Neural cell (in vitro differentiated cells): ENCODE data around the gene AIPL1. TPM values are rescaled to one million over a fixed set of nuclear protein-coding genes. Genes with fewer than 3 reads are reported as not detected.

Experiments used
- H2AFZ ChIP-seq: fragments of 200-600, 300-800 bp; sonication (generic), shearing (Covaris generic); 2 replicates; pipeline ENCODE4 v1.6.0; 2014; ENCODE audit warnings: low read depth, mild to moderate bottlenecking, antibody characterized with exemption, low read length, moderate library complexity
- H3F3A ChIP-seq: fragments of 200-600 bp; shearing (Covaris generic); 2 replicates; pipeline ENCODE4 v1.6.1; 2016; ENCODE audit warnings: mild to moderate bottlenecking, moderate library complexity, mixed read lengths, antibody characterized with exemption, low read length; ENCODE audit not compliant: insufficient read depth, poor library complexity, severe bottlenecking
- H3K27ac ChIP-seq: fragments of 200-600, 300-800 bp; sonication (generic), shearing (Covaris generic); 2 replicates; pipeline ENCODE4 v1.5.1; 2014; ENCODE audit warnings: mild to moderate bottlenecking, low read length, moderate library complexity
- H3K27me3 ChIP-seq: fragments of 300-800, 200-600 bp; sonication (generic), shearing (Covaris generic); 2 replicates; pipeline ENCODE4 v1.6.0; 2014; ENCODE audit warnings: mild to moderate bottlenecking, low read depth, low read length, moderate library complexity; ENCODE audit not compliant: insufficient read depth
- H3K36me3 ChIP-seq: fragments of 300-800, 200-600 bp; sonication (generic), shearing (Covaris generic); 2 replicates; pipeline ENCODE4 v1.5.1; 2014; ENCODE audit warnings: mild to moderate bottlenecking, antibody characterized with exemption, low read length, moderate library complexity; ENCODE audit not compliant: insufficient read depth
- H3K4me2 ChIP-seq: fragments of 300-800, 200-600 bp; sonication (generic), shearing (Covaris generic); 2 replicates; pipeline ENCODE4 v1.6.0; 2014; ENCODE audit warnings: mild to moderate bottlenecking, low read length
- H3K4me3 ChIP-seq: fragments of 300-800, 200-600 bp; sonication (generic), shearing (Covaris generic); 2 replicates; pipeline ENCODE4 v1.5.1; 2014; ENCODE audit warnings: mild to moderate bottlenecking, low read length, moderate library complexity
- H3K79me2 ChIP-seq: fragments of 200-600 bp; shearing (Covaris generic); replicated peaks from 2 replicates; pipeline ENCODE4 v1.6.0; 2014; ENCODE audit warnings: mild to moderate bottlenecking, low read length, moderate library complexity; ENCODE audit not compliant: insufficient read depth
- H3K9ac ChIP-seq: fragments of 300-800, 200-600 bp; sonication (generic), shearing (Covaris generic); 2 replicates; pipeline ENCODE4 v1.6.1; 2016; ENCODE audit warnings: mild to moderate bottlenecking, low read length, mixed read lengths
- H3K9me2 ChIP-seq: fragments of 200-600 bp; shearing (Covaris generic); 2 replicates; pipeline ENCODE4 v1.6.1; 2016; ENCODE audit warnings: mild to moderate bottlenecking, low read length, mixed read lengths; ENCODE audit not compliant: insufficient read depth
- H3K9me3 ChIP-seq: fragments of 200-600, 300-800 bp; sonication (generic), shearing (Covaris generic); 2 replicates; pipeline ENCODE4 v1.6.1; 2016; ENCODE audit warnings: mild to moderate bottlenecking, mixed run types, low read length, moderate library complexity, mixed read lengths
- H4K20me1 ChIP-seq: fragments of 200-600 bp; shearing (Covaris generic); 2 replicates; pipeline ENCODE4 v1.6.1; 2016; ENCODE audit warnings: mild to moderate bottlenecking, mixed run types; ENCODE audit not compliant: insufficient read depth
- CTCF ChIP-seq: fragments of 450-650 bp; IDR thresholded peaks from 2 replicates; pipeline ENCODE4 v1.5.1; 2014; ENCODE audit warnings: antibody characterized with exemption, mild to moderate bottlenecking, moderate library complexity; ENCODE audit not compliant: poor library complexity, severe bottlenecking
- EP300 ChIP-seq: fragments of 450-650 bp; conservative IDR thresholded peaks from 2 replicates; pipeline ENCODE4 v1.6.1; 2014; ENCODE audit warnings: antibody characterized with exemption, mild to moderate bottlenecking, moderate library complexity; ENCODE audit not compliant: poor library complexity, severe bottlenecking
- EZH2 ChIP-seq: fragments of 200-600, 300-800 bp; shearing (Covaris generic), sonication (generic); IDR thresholded peaks from 2 replicates; pipeline ENCODE4 v1.6.1; 2014; ENCODE audit warnings: antibody characterized with exemption, low read length, borderline replicate concordance, mild to moderate bottlenecking; ENCODE audit not compliant: insufficient read depth, poor library complexity, severe bottlenecking
- MXI1 ChIP-seq: fragments of 450-650 bp; conservative IDR thresholded peaks from 2 replicates; pipeline ENCODE4 v1.6.1; 2014; ENCODE audit warnings: antibody characterized with exemption, mild to moderate bottlenecking; ENCODE audit not compliant: poor library complexity, severe bottlenecking
- POLR2AphosphoS5 ChIP-seq: IDR thresholded peaks from 2 replicates; pipeline ENCODE4 v1.6.1; 2012
- RAD21 ChIP-seq: fragments of 450-650 bp; conservative IDR thresholded peaks from 2 replicates; pipeline ENCODE4 v1.6.1; 2014; ENCODE audit warnings: antibody characterized with exemption, mild to moderate bottlenecking, moderate library complexity
- REST ChIP-seq: IDR thresholded peaks from 2 replicates; pipeline ENCODE4 v1.6.1; 2012; ENCODE audit warnings: borderline replicate concordance
- SMC3 ChIP-seq: fragments of 450-650 bp; conservative IDR thresholded peaks from 2 replicates; pipeline ENCODE4 v1.6.1; 2014; ENCODE audit warnings: antibody characterized with exemption, mild to moderate bottlenecking, moderate library complexity; ENCODE audit not compliant: poor library complexity
- TAF1 ChIP-seq: IDR thresholded peaks from 2 replicates; pipeline ENCODE4 v1.6.1; 2012; ENCODE audit warnings: low read depth
- polyA plus RNA-seq: library from polyadenylated mRNA; depleted of rRNA; stranded (reverse); fragments of >200 nt; gene quantifications from 2 replicates; pipeline ENCODE4 v1.2.3, GENCODE V29; 2014

Gene AIPL1
- polyA plus RNA-seq, 1 donor from 2014 or later: not detected

- H3F3A ChIP-seq: no peaks in the 10 kb centered on the region
- no peaks in the 10 kb centered on the region for H3K79me2 ChIP-seq
- H3K36me3 ChIP-seq: no peaks in the 10 kb centered on the region
- H4K20me1 ChIP-seq: no peaks in the 10 kb centered on the region
- H2AFZ ChIP-seq: no peak overlapping the region
- H3K27ac ChIP-seq: no peak overlapping the region
- no peaks in the 10 kb centered on the region for H3K9me3 ChIP-seq
- TF ChIP-seq RAD21: no peak
- TF ChIP-seq TAF1: no peak
- TF ChIP-seq EP300: no peak
- no peak for TF ChIP-seq POLR2AphosphoS5
- no peak for TF ChIP-seq EZH2
- no peak for TF ChIP-seq CTCF
- no peak for TF ChIP-seq MXI1
- TF ChIP-seq REST: no peak
- TF ChIP-seq SMC3: no peak
- H3K9ac ChIP-seq: no peak overlapping the region
- H3K4me2 ChIP-seq: no peak overlapping the region
- no peaks in the 10 kb centered on the region for H3K9me2 ChIP-seq
- no peak overlapping the region for H3K4me3 ChIP-seq
- H3K27me3 ChIP-seq: no peaks in the 10 kb centered on the region
These were observed 27.0 kb upstream of the AIPL1 start for GRCh38 chr17:6461792-6462524.

GRCh38 chr17:6461246-6461645, 26.3 kb upstream of the AIPL1 start:
- Histone ChIP-seq H3K4me2 (no peak overlapping the region), H3K4me3 (no peak overlapping the region)

More at GRCh38 chr17:6461246-6461645, 26.3 kb upstream of the AIPL1 start:
- no peak for TF ChIP-seq MXI1
- no peak for TF ChIP-seq EZH2
- TF ChIP-seq CTCF: no peak
- no peak for TF ChIP-seq TAF1
- TF ChIP-seq POLR2AphosphoS5: no peak
- no peak for TF ChIP-seq REST
- no peak for TF ChIP-seq SMC3
- TF ChIP-seq RAD21: no peak
- no peak for TF ChIP-seq EP300
- Histone ChIP-seq H3K9ac (no peak overlapping the region), H4K20me1 (no peaks in the 10 kb centered on the region), H3K9me3 (no peaks in the 10 kb centered on the region), H3K27ac (no peak overlapping the region), H3K36me3 (no peaks in the 10 kb centered on the region), H3K79me2 (no peaks in the 10 kb centered on the region), H3F3A (no peaks in the 10 kb centered on the region), H3K9me2 (no peaks in the 10 kb centered on the region), H3K27me3 (no peaks in the 10 kb centered on the region), H2AFZ (no peak overlapping the region)
